GM19351 (cell line): ENCODE results near the gene PMAIP1.
A peak's percentile ranks its signal among the peaks of the same experiment; 100 is the strongest.
"Not testable (repeated sequence)": the region's sequence is repeated elsewhere in the genome, so short reads cannot be mapped to it uniquely, and the experiment has no call there.

Experiments
- ATAC-seq: cut with Tn5 transposase; IDR thresholded peaks from one replicate; pipeline ENCODE4 v1.9.1; 2021; ENCODE audit warnings: mild to moderate bottlenecking, moderate library complexity; ENCODE audit not compliant: unreplicated experiment

The PMAIP1 gene

GRCh38 chr18:59899298-59900221, at the start of gene PMAIP1:
Gene PMAIP1 (plus strand): TSS chr18:59899996. CDS start chr18:59900178, 182 bp downstream.
- peak; percentile 64 for ATAC-seq

DNA sequence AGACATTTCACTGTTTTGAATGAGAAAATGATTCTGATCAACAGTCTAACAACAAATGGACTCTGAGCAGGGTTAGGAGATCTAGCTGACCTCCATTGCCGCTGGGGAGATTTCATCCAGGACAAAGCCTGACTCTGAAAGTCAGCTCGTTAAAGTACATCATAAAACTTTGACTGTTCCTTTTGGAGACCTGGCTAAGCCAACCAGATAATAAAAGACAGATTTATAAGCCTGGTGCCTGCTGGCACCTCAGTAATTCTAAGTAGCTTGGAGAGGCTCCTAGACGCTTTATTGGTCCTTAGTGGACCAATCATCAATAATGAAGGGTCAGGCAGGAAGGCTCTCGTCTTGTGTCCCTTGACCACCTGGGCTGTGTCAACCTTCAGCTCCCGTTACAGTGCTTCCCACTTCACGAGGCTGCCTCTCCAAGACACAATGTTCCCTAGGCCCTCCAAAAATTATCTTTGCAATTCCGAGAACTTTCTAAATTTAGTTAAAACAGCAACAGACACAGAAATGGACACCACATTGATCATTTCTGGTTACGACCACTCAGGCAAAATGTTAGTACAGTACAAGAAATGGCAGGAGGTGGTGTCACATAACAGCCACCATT, 47.9 kb upstream of the PMAIP1 start:
- no peak for ATAC-seq

GRCh38 chr18:59852548-59852947, 47.2 kb upstream of the PMAIP1 start:
- ATAC-seq: no peak

DNA sequence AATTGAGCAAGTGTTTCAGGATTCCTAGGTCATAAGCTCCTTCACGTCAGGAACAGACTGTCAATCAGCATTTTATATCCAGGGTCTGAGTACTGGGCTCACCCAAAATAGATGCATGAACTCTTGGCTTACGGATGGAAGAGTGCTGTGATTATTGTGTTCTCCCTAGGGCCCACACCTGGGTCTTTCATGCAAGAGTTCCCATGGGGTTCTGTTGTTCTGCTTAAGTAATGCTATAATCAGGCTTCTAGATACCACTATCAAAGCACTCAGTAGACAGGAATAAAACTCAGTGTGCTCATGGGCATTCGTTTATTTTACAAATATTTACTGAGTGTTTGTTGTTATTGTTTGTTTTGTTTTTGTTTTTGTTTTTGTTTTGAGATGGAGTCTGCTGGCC, 46.4 kb upstream of the PMAIP1 start:
- ATAC-seq: no peak

GRCh38 chr18:59853988-59854387, 45.8 kb upstream of the PMAIP1 start:
- not testable (repeated sequence) for ATAC-seq

GRCh38 chr18:59861009-59861408, 38.8 kb upstream of the PMAIP1 start:
- no peak for ATAC-seq

- ATAC-seq: peak; percentile 85
These were observed 37.6 kb upstream of the PMAIP1 start for GRCh38 chr18:59861963-59862819.

DNA sequence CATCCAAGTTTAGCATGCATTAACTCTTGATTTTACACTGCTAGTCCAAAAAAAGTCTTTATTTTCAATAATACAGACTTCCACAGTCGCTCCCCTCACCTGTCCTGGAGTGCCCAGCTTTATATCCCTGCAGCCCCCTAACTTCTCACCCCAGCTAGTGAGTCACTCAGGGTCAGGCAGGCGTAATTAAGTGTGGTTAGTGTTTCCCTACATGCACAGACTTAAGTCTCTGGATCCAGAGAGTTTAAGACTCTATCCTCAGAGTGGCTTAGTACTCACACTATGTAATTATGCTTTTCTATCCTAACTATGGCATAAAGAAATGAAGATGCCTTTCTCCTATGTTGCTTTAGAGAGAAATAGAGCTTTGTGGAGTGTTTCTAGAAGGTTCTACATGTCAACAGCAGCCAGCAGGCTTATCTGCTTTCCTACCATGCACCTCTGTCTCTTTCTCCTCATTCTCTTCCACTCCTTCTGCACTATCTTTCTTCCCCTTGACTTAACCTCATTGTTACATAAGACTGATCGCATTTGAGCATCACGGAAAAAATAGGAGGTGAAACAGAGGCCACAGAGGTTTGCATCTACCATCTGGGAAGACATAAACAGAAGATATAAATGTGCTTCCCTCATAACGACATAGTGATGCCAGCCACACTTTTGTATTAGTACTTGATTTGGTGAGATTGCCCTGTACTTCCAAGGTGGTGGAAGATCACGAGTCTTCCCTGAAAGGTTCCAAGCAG, 34.4 kb upstream of the PMAIP1 start:
- ATAC-seq: no peak

DNA sequence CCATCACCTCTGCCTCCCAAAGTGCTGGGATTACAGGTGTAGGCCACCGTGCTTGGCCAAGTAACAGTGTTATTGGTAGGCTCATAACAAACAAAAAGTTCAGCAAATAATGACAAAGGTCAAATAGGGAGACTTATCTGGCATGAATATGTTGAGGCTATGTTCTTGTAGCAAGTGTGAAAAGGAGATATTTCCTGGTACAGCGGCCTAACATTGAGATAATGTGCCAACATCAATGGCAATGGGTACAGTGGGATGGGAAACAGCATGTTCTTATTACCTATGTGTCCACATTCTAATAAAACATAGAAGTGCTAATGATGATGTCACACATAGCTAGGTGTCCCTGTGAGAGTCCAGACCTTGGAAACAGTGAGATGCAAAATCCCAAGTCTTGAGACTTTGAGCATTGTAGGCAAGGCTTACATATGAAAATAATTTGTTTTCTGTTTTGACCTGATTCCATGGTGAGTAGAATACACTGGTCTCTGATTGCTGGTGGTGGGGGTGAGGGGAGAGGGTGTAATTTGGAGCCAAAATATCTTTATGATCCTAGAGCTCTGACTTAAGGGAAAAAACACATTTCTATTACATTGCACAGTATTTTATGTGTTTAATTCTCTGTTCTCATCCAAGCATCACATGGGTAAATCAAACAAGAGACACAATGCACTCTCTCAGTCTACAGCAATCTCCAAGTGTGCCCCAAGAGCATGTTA, 33.1 kb upstream of the PMAIP1 start:
- no peak for ATAC-seq

GRCh38 chr18:59867337-59868104, 32.3 kb upstream of the PMAIP1 start:
- ATAC-seq: no peak

- ATAC-seq: no peak
These were observed 29.1 kb upstream of the PMAIP1 start for GRCh38 chr18:59870623-59871130.

- ATAC-seq: no peak
These were observed 28.0 kb upstream of the PMAIP1 start for GRCh38 chr18:59871711-59872362.

DNA sequence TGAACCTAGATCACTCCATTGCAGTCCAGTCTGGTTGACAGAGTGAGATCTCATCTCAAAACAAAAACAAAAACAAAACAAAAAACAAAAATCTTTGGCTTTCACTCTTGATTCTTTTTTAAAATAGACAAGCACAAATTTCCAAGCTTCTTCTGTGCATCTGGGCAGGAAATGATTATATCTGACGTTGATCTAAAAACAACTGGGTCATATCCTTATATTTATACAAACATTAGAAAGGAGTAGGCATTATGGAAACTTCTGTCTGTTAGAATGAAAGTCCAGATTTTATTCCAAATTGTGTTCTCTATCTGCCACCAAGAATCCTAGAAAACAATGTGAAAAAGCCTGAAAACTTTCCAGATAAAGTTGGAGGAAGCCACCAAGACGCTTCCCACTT, 26.2 kb upstream of the PMAIP1 start:
- ATAC-seq: no peak

GRCh38 chr18:59874166-59874565, 25.6 kb upstream of the PMAIP1 start:
- no peak for ATAC-seq

DNA sequence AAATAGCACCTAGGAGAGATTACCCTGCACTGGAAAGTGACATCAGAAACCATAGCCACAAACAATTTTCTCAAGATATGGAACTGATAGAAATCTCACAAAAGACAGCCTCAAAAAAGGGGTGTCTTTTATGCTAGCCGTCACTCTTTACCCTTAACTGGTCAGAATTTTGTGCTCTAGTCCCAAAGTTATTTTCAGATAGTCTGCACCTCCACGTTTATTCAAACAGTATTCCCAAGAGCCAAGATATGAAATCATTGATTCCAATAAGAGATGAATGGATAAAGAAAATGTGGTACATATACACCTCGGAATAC, 23.5 kb upstream of the PMAIP1 start:
- peak; percentile 75 for ATAC-seq

- ATAC-seq: no peak
These were observed 22.4 kb upstream of the PMAIP1 start for GRCh38 chr18:59877361-59877760.

DNA sequence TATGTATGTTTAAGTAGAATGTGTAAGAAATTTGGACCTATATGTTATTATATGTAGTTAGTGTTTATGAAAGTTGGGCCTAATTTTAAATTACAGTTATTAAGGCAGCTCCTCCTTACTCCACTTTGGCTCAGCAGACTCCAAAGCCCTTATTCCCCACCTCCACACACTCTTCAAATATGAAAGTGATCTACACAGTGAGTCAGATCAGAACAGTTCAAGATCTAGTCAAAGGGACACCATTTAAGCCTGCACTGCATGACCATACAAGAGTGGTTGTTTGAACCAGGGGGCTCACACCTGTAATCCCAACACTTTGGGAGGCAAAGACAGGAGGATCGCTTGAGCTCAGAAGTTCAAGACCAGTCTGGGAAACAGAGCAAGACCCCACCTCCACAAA, 21.2 kb upstream of the PMAIP1 start:
- ATAC-seq: peak; percentile 57
